ENCODE data around the gene AGXT2.

AGXT2 gene

GRCh38 chr5:34970552-34970951 is 77.2 kb downstream of the AGXT2 start:
- TF ChIP-seq CTCF (IDR thresholded peaks at IDR 0.05; ENCODE audit: low read depth, low read length, poor library complexity, severe bottlenecking) (no peak), EZH2phosphoT487 (IDR thresholded peaks at IDR 0.05; ENCODE audit: borderline replicate concordance, low read length) (no peak)
- H4K20me1 ChIP-seq (ENCODE audit: control insufficient read depth, insufficient read depth, low read depth, low read length): no peaks in the 10 kb centered on the region
- H3K9me2 ChIP-seq (replicated peaks; ENCODE audit: control insufficient read depth, low read length): no peaks in the 10 kb centered on the region
- no peaks in the 10 kb centered on the region for H3F3A ChIP-seq (ENCODE audit: control insufficient read depth, insufficient read depth)
- H3K4me3 ChIP-seq (ENCODE audit: low read length): no peak overlapping the region
- H3K4me2 ChIP-seq (ENCODE audit: low read length): no peak overlapping the region
- no peak overlapping the region for H3K27ac ChIP-seq (ENCODE audit: low read depth, low read length)
- no peaks in the 10 kb centered on the region for H3K4me1 ChIP-seq (ENCODE audit: control insufficient read depth, low read length)
- H3K9me3 ChIP-seq (ENCODE audit: control insufficient read depth, insufficient read depth, low read length): 0 out of 2 replicates have a peak, but pooled peaks cover 3% of the 10 kb centered on the region
- H3K36me3 ChIP-seq (ENCODE audit: control insufficient read depth, low read length): no peaks in the 10 kb centered on the region
- no peaks in the 10 kb centered on the region for H3K79me2 ChIP-seq (ENCODE audit: control insufficient read depth, low read length)
- no peaks in the 10 kb centered on the region for H3K27me3 ChIP-seq (ENCODE audit: control insufficient read depth, low read length)

DNA sequence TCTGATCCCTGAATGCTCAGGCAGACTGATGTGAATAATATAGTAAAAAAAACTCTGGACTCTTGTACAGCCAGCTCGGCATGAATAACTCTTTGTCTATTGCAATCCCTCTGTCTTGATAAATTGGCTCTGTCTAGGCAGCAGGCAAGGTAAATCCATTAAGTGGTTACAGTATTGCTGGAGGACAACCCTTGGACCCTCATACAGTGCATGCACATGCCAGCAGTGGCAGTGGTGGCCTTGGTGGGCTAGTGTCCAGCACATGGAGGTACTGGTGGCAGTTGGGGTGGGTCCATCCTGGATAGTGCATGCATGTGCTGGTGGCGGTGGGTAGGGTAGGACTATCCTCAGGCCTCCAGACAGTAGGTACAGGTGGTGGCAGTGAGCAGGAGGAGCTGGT is 79.5 kb downstream of the AGXT2 start:
- no peaks in the 10 kb centered on the region for H3F3A ChIP-seq (ENCODE audit: control insufficient read depth, insufficient read depth)
- no peaks in the 10 kb centered on the region for H3K4me1 ChIP-seq (ENCODE audit: control insufficient read depth, low read length)
- H3K4me3 ChIP-seq (ENCODE audit: low read length): no peak overlapping the region
- 0 out of 2 replicates have a peak, but pooled peaks cover 3% of the 10 kb centered on the region for H3K9me3 ChIP-seq (ENCODE audit: control insufficient read depth, insufficient read depth, low read length)
- no peaks in the 10 kb centered on the region for H3K9me2 ChIP-seq (replicated peaks; ENCODE audit: control insufficient read depth, low read length)
- H4K20me1 ChIP-seq (ENCODE audit: control insufficient read depth, insufficient read depth, low read depth, low read length): no peaks in the 10 kb centered on the region
- no peaks in the 10 kb centered on the region for H3K79me2 ChIP-seq (ENCODE audit: control insufficient read depth, low read length)
- TF ChIP-seq CTCF (IDR thresholded peaks at IDR 0.05; ENCODE audit: low read depth, low read length, poor library complexity, severe bottlenecking) (no peak), EZH2phosphoT487 (IDR thresholded peaks at IDR 0.05; ENCODE audit: borderline replicate concordance, low read length) (no peak)
- H3K27ac ChIP-seq (ENCODE audit: low read depth, low read length): no peak overlapping the region
- no peaks in the 10 kb centered on the region for H3K36me3 ChIP-seq (ENCODE audit: control insufficient read depth, low read length)
- H3K4me2 ChIP-seq (ENCODE audit: low read length): no peak overlapping the region
- no peaks in the 10 kb centered on the region for H3K27me3 ChIP-seq (ENCODE audit: control insufficient read depth, low read length)

- TF ChIP-seq CTCF (IDR thresholded peaks at IDR 0.05; ENCODE audit: low read depth, low read length, poor library complexity, severe bottlenecking): no peak
- TF ChIP-seq EZH2phosphoT487 (IDR thresholded peaks at IDR 0.05; ENCODE audit: borderline replicate concordance, low read length): no peak
- Histone ChIP-seq H3K4me3 (ENCODE audit: low read length) (no peak overlapping the region), H3K36me3 (ENCODE audit: control insufficient read depth, low read length) (no peaks in the 10 kb centered on the region), H3K4me2 (ENCODE audit: low read length) (no peak overlapping the region), H4K20me1 (ENCODE audit: control insufficient read depth, insufficient read depth, low read depth, low read length) (no peaks in the 10 kb centered on the region), H3K9me2 (replicated peaks; ENCODE audit: control insufficient read depth, low read length) (no peaks in the 10 kb centered on the region), H3K9me3 (ENCODE audit: control insufficient read depth, insufficient read depth, low read length) (0 out of 2 replicates have a peak, but pooled peaks cover 3% of the 10 kb centered on the region), H3K79me2 (ENCODE audit: control insufficient read depth, low read length) (no peaks in the 10 kb centered on the region), H3F3A (ENCODE audit: control insufficient read depth, insufficient read depth) (no peaks in the 10 kb centered on the region), H3K27ac (ENCODE audit: low read depth, low read length) (no peak overlapping the region), H3K27me3 (ENCODE audit: control insufficient read depth, low read length) (no peaks in the 10 kb centered on the region), H3K4me1 (ENCODE audit: control insufficient read depth, low read length) (no peaks in the 10 kb centered on the region)
Observed at GRCh38 chr5:34967540-34967939, 80.2 kb downstream of the AGXT2 start.
